Ovary (tissue), 9 donors: ENCODE results near the gene PLEK. TPM values are rescaled to one million over a fixed set of nuclear protein-coding genes. Genes with fewer than 3 reads are reported as not detected.
"Not testable (repeated sequence)": the region's sequence is repeated elsewhere in the genome, so short reads cannot be mapped to it uniquely, and the experiment has no call there.

Experiments
- DNase-seq, 5 donors: peaks; one replicate each; pipeline ENCODE4 v3.0.0-alpha.2; 2019 to 2020
- H3K27ac ChIP-seq, 2 donors: fragments of 200-600 bp; one replicate each; pipeline versions ENCODE4 v1.5.1 to v1.8.0; 2019 to 2022
- H3K27me3 ChIP-seq: fragments of 200-600 bp; one replicate; pipeline ENCODE4 v1.8.0; 2022
- H3K36me3 ChIP-seq: fragments of 200-600 bp; sonication (generic); one replicate; pipeline ENCODE4 v1.5.1; 2019
- H3K4me1 ChIP-seq: one replicate; pipeline ENCODE4 v1.8.1; 2013; ENCODE audit warnings: mild to moderate bottlenecking, moderate library complexity; ENCODE audit not compliant: insufficient read depth
- H3K4me3 ChIP-seq: fragments of 200-600 bp; sonication (generic); one replicate; pipeline ENCODE4 v1.5.1; 2017
- H3K9me3 ChIP-seq, 2 donors: fragments of 200-600 bp in 1 of 2; sonication (generic) in 1 of 2; one replicate each; pipeline versions ENCODE4 v1.5.1 to v1.8.1; 2013 to 2019; ENCODE audit warnings: mild to moderate bottlenecking in 1 of 2, moderate library complexity in 1 of 2
- EP300 ChIP-seq: sonication (generic); formaldehyde crosslinking; IDR thresholded peaks from one replicate; pipeline ENCODE4 v1.6.1; 2017; ENCODE audit warnings: antibody characterized with exemption
- POLR2A ChIP-seq: fragments of 450-650 bp; IDR thresholded peaks from one replicate; pipeline ENCODE4 v1.6.1; 2017; ENCODE audit warnings: antibody characterized with exemption, mild to moderate bottlenecking, moderate library complexity
- WGBS, 3 donors: extraction: QIAGEN DNeasy Blood & Tissue Kit in 1 of 3; methylation state at CpG; one replicate each; pipeline versions ENCODE4 v1.1.5 to v1.1.7; 2013 to 2017; 5-methylcytosine and 5-hydroxymethylcytosine counted together
- intact Hi-C, 4 donors: fragments of 100-400 bp; cut with DNase I; formaldehyde crosslinking; loops; one replicate each; pipeline versions ENCODE4 v1.11.0 to v1.15.1; 2022 to 2023
- polyA plus RNA-seq, 2 donors: library from polyadenylated mRNA; stranded (reverse); fragments of 200-250 nt in 1 of 2; fragments of 350-450 nt in 1 of 2; fragmentation: Illumina TruSeq in 1 of 2; extraction: RNeasy Lipid Tissue Mini Kit (QIAGEN cat#74804) in 1 of 2; gene quantifications; one replicate each; pipeline ENCODE4 v1.2.3, GENCODE V29; 2013 to 2014
- total RNA-seq, 7 donors: library from RNA; depleted of rRNA in 2 of 7; stranded (reverse); fragments of >200 nt in 2 of 7; fragmentation: NEBNext Ultra II Directional in 3 of 7; extraction: Animal tissue kit (Norgen Biotek cat#: 25700) in 3 of 7; gene quantifications; one replicate each; pipeline versions ENCODE4 v1.1.0 to v1.2.4, GENCODE V29; 2016 to 2023
- donor health status: DM: no; HTN: no; CAD: no; lungs with moderate emphysema.
- donor health status: DM: no; HTN: no; CAD: no.
- donor health status: Bipolar disorder and iron deficiency.
- donor health status: DM: yes; HTN: yes; CAD: no.
- donor health status: DM: no; HTN: no; CAD: no.
- donor health status: DM: yes; HTN: yes; CAD: no.

The PLEK gene
- total and polyA plus RNA-seq, 9 donors = 1.5 to 22.1 (median 2.7) TPM

DNA sequence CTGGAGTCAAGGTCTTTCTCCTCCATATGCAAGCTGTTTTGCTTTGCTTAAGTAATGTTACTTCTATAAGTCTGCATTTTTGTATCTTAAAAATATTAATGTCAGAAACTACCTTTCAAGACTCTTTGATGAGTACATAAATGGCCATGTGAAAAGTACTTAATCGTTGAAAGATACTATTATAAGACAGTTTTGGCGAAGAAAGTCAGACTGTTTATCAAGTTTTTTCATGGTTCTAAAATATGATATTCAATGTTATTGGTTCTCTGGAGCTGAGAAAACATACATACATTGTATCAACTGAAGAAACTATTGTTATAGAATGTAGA is 76.9 kb downstream of the PLEK start:
- TF ChIP-seq POLR2A (no peak), EP300 (no peak)
- intact Hi-C loops = loop anchor here (5.0 kb wide), 3 partner anchors 80 to 320 kb away; no protein-coding TSS in a partner anchor
- no peaks in the 10 kb centered on the region for H3K36me3 ChIP-seq
- DNase-seq = no peak
- WGBS, 3 donors = 48 to 68% (median 58%) methylated on average over 2 of the region's 2 CpGs
- no peak overlapping the region for H3K27ac ChIP-seq
- H3K27me3 ChIP-seq = no peaks in the 10 kb centered on the region
- H3K4me3 ChIP-seq = no peak overlapping the region
- no peaks in the 10 kb centered on the region for H3K4me1 ChIP-seq
- no peaks in the 10 kb centered on the region for H3K9me3 ChIP-seq

GRCh38 chr2:68446425-68446824 is 81.3 kb downstream of the PLEK start:
- H3K4me3 ChIP-seq, H3K36me3 ChIP-seq, H3K9me3 ChIP-seq, DNase-seq, intact Hi-C loops, H3K27ac ChIP-seq, H3K4me1 ChIP-seq, H3K27me3 ChIP-seq: not testable (repeated sequence)
- 74 to 86% (median 82%) methylated on average over 3 of the region's 3 CpGs for WGBS, 3 donors

Other genes starting within 250 kb of the PLEK start
- 10 to 100 TPM in 6 of 7 donors, 1 to 10 TPM in 1; 8.9 to 26.4 (median 12.7) TPM for gene PNO1, start 207.4 kb upstream of the PLEK start, total RNA-seq
- gene PNO1, start 207.4 kb upstream of the PLEK start, polyA plus RNA-seq = 10 to 100 TPM in 1 of 2 donors, 1 to 10 TPM in 1; 6.1 to 14.8 TPM
- gene PPP3R1, start 112.8 kb upstream of the PLEK start, total RNA-seq = 10 to 100 TPM; 22.5 to 61.5 (median 54.0) TPM
- gene PPP3R1, start 112.8 kb upstream of the PLEK start, polyA plus RNA-seq = 10 to 100 TPM; 22.4 to 75.7 TPM
- gene CNRIP1, start 45.3 kb upstream of the PLEK start, total RNA-seq = 10 to 100 TPM; 29.8 to 55.7 (median 48.9) TPM
- gene CNRIP1, start 45.3 kb upstream of the PLEK start, polyA plus RNA-seq = 10 to 100 TPM; 50.2 to 95.5 TPM
- gene FBXO48, start 102.0 kb downstream of the PLEK start, total RNA-seq = 1 to 10 TPM in 5 of 7 donors, under 1 TPM in 2; 0.57 to 1.6 (median 1.1) TPM
- 1 to 10 TPM in 1 of 2 donors, under 1 TPM in 1; 0.91 to 1.9 TPM for gene FBXO48, start 102.0 kb downstream of the PLEK start, polyA plus RNA-seq
- 10 to 100 TPM in 4 of 7 donors, 1 to 10 TPM in 3; 8.2 to 14.1 (median 11.6) TPM for gene APLF, start 102.3 kb downstream of the PLEK start, total RNA-seq
- gene APLF, start 102.3 kb downstream of the PLEK start, polyA plus RNA-seq = 1 to 10 TPM; 1.0 to 2.2 TPM